HG02610 (cell line): ENCODE data around the gene NPR3.

Experiments used
- ATAC-seq: cut with Tn5 transposase; IDR thresholded peaks from one replicate; pipeline ENCODE4 v1.9.1; 2021; ENCODE audit warnings: mild to moderate bottlenecking, moderate library complexity; ENCODE audit not compliant: unreplicated experiment

Gene NPR3

GRCh38 chr5:32711681-32712480 is 760 bp downstream of the NPR3 start:
- no peak for ATAC-seq

DNA sequence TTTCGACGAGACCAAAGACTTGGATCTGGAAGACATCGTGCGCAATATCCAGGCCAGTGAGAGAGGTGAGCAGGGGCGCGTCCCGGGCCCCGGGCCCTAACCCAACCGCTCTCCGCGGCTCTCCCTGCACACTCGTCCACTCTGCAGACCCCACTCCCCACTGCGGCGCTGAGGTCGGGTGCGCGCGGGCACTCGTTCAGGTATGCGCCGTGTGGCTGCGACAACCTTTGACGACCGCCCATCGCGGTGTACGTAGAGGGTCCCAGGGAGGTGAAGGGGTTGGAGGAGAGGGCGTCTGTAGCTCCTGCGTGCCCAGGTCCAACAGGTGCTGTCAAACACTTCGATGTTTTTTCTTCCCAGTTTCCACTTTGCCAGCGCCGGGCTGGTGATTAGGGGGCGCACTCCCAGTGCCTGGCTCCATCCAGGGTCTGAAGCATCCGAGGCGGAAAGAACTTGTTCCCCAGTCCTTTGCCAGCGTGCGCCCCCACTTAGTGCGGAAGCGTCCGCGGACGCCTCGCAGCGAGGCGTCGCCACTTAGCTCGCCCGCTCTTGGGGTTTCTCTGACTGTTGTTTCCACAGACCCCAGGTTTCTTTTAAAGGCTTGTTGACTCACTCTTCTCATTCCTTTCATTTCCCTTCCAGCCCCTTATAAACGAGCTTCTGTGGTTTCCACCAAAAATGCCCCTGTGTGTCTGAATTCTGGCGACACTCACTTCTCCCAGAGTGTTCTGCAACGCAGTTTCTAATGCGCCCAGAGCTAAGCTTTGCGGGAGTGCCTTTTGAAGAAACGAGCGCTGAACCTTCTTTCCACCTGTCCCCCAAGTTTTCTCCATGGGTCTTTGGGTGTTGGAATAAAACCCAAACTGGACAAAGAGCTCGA is 1.6 kb downstream of the NPR3 start:
- ATAC-seq = no peak

DNA sequence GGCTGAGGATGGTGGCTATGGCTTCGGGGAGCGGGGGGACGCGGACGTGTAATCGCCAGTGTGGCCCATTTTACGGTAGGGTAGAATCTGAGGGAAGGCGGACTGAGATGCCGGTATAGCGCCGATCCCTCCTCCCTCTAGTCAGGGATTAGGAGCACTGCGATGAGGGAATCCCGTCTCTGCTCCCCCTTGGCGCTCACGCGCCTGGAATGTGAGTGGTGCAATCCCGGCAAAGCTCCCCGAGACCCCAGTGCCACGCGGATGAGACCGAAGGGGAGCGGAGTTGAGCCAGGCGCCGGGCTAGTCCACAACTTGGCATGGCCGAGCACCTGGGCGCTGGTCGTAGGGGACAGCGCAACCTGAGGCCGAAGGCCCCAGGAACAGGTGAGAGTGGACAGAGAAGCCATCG is 2.2 kb downstream of the NPR3 start:
- no peak for ATAC-seq

- ATAC-seq = no peak
Observed at GRCh38 chr5:32713770-32714381, 2.8 kb downstream of the NPR3 start.

- peak; percentile 46 for ATAC-seq
Observed at GRCh38 chr5:32714836-32715235, 3.7 kb downstream of the NPR3 start.

DNA sequence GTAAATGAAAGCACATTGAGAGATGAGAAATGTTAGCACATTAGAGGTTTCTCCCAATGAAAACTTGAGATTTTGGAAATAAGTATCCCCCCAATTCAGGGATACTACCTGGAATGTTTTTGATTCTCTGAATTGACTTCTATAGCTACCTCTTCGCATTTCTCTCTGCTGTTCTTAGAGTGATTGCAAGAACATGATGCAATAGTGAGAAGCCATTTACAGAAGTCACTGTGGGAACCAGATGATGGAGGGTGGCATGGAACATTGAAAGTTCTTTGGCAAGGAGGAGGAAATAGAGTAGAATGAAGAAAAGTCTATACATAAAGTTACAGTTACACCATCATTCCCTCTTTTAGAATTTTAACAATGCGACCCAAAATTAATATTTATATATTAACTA is 9.2 kb downstream of the NPR3 start:
- ATAC-seq = no peak

- ATAC-seq = no peak
Observed at GRCh38 chr5:32721626-32722025, 10.5 kb downstream of the NPR3 start.

DNA sequence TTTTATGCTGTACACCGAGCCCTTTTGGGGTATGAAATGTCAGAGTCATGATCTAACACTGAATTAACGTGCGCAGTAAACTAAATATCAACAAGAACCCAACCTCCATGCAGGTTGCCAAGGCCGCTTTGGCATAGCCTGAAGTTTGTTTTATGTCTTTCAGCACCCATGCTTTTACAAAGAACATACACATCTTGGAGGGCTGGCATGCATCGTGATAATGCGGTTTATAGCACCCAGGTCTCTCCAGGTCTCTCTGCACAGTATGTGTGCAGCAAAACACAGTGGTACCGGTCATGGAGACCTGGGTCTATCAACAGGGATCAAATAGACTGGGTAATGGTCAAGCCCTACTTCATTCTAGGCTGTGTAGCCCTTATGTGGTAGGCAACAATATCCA is 11.8 kb downstream of the NPR3 start:
- ATAC-seq = no peak

DNA sequence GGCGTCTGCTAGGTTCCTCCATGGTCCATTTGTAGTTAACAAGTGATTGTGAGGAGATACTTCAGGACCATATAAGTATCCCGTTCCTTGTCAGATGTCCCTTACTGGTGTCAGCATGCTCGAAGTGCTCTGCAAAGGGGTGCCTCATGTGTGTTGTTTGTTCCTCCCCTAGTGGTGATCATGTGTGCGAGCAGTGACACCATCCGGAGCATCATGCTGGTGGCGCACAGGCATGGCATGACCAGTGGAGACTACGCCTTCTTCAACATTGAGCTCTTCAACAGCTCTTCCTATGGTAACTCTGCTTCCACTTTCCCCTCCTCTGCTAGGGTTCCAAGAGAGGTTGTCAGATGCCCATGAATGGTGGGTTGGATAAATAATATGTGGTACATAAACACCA is 13.4 kb downstream of the NPR3 start:
- no peak for ATAC-seq

DNA sequence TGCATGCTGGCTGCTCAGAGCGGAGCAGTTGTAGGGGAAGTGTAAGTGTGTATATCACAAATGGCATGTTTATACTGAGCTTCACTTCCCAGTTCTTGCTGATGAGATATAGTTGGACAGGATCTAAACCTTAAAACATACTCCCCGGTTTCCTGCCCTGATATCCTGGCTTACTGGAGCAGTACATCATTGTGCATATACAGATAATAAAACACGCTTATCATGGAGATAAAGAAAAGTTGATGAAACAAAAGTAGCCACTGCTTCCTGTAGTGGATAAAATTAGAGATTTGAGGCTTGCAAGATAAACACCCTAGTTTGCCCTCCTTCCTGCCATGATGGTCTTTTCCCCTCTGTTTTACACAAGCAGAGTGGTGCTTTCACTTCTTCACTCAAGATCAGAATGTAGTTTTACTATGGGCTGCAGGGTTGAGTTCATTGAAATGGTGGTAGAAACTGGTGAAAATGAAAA is 15.0 kb downstream of the NPR3 start:
- no peak for ATAC-seq

GRCh38 chr5:32729651-32730050 is 18.5 kb downstream of the NPR3 start:
- ATAC-seq = no peak

GRCh38 chr5:32733590-32734340 is 22.6 kb downstream of the NPR3 start:
- ATAC-seq = no peak

GRCh38 chr5:32734827-32735378 is 23.8 kb downstream of the NPR3 start:
- ATAC-seq = no peak

DNA sequence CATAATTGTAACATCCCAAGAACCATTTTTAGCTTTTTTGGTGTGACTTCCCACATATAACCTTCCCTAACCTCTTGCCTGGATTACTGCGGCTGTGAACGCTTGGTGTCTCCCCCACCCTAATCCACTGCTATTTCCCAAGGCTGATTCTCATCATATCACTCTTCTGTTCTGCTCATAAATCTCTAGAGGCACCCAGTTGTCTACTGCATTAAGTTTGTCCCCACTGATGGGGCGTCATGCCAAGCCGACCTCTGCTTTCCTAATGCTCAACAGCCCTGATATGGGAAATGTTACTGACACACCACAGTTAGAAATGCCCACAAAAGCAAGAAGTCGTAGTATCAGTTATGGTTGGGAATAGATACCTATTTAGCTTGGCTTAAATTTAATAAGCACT is 24.4 kb downstream of the NPR3 start:
- no peak for ATAC-seq

GRCh38 chr5:32736842-32737241 is 25.7 kb downstream of the NPR3 start:
- ATAC-seq = no peak

DNA sequence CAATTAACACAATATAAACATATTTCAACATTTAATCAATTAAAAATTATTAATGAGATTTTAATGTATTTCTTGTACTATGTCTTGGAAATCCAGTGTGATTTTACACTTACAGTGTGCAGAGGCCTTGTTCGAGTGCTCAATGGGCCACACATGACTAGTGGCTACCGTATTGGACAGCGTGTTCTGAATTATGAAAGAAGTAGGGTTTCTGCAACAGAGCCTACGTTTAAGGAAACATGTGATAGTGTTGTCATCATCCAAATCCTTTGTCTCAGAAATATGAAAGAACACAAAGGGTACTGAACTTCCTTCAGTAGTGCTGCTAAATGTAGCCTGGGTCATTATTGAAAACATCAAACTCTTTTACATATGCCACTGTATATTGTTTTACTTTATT is 29.5 kb downstream of the NPR3 start:
- no peak for ATAC-seq

DNA sequence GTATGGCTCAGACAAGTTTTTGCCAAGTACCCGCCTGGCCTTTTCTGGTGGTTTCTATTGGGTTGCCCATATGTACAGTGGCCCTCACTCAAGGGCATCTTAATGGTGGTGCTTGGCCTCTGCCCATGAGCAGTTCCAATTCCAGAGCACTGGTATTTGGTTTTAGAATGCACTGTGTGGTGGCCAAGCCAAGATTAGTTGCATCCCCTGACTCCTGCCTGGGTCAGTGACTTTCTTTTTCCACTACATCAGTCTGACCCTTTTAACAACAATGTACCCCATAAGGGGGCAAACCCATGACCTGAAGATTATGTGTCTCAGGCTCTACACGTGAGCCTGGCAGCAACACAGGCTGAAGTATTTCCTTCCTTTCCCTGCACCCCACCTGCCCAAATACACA is 34.2 kb downstream of the NPR3 start:
- ATAC-seq = no peak

DNA sequence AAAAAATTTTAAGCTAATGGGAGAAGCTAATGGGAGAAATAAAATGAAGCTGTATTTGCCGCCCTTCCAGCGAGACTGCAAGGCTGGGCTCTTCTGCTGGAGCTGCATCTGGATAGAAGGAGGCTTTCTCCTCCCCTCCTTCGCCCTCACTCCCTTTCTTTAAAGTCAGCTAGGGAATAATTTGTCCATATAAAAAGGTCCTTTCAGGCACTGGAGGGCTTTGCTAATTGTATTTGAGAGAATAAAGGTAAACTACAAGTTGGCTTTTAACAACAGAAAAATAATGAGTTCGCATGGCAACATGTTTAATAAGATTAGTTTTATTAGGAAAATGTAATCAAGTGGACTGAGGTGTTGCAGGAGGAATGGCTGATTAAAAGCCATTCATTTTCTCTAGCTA is 41.3 kb downstream of the NPR3 start:
- no peak for ATAC-seq

GRCh38 chr5:32753051-32753450 is 41.9 kb downstream of the NPR3 start:
- ATAC-seq = no peak

DNA sequence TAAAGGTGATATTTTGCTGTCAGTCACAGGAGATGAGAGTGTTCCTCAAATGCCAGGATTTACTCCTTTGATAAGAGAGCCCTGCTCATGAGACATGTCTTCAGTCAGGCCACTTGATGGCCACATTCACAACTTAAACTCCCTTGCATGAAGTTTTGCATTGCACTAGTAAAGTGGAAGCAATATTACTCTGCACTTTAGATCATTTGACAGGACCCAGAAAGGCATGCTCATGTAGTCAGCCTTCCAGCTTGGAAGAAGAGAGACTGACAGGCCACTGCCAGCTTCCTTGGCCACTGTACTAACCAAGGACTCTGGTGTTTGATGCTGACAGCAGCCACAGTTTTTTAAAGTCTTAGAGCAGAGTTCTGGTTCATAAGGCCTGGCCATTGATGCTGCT is 42.6 kb downstream of the NPR3 start:
- no peak for ATAC-seq

- no peak for ATAC-seq
Observed at GRCh38 chr5:32754284-32754683, 43.2 kb downstream of the NPR3 start.
